ENCODE data around the gene EPHA7.

- TF ChIP-seq POLR2A (IDR thresholded peaks at IDR 0.05): no peak
- no peak for TF ChIP-seq CTCF (IDR thresholded peaks at IDR 0.05)
Measured at GRCh38 chr6:93433592-93433991, 14.2 kb upstream of the EPHA7 start.

Data from body of pancreas (tissue), 4 donors.